ENCODE measurements around the gene NUDT9.

Gene NUDT9

GRCh38 chr4:87505862-87506261 is 83.5 kb downstream of the NUDT9 start:
- TF ChIP-seq CTCF (IDR thresholded peaks at IDR 0.05; ENCODE audit: low read depth, low read length): no peak; the same call in 1 of the 2 replicates
- DNase-seq (ENCODE audit: extremely low read depth, low read depth): no peak

- DNase-seq (ENCODE audit: extremely low read depth, low read depth): peak; percentile 73
- TF ChIP-seq CTCF (IDR thresholded peaks at IDR 0.05; ENCODE audit: low read depth, low read length): no peak
These were observed 84.8 kb downstream of the NUDT9 start for GRCh38 chr4:87506974-87507701.
